CD4-positive, alpha-beta T cell treated with Interleukin-2 at 100 ng/mL for 4 hours (primary cell): ENCODE results near the gene P2RX1.
"Not testable (repeated sequence)": the region's sequence is repeated elsewhere in the genome, so short reads cannot be mapped to it uniquely, and the experiment has no call there.

Experiments used
- DNase-seq: peaks from one replicate; pipeline ENCODE4 v3.0.0-alpha.2; 2020; ENCODE audit warnings: low spot score

P2RX1 gene

DNA sequence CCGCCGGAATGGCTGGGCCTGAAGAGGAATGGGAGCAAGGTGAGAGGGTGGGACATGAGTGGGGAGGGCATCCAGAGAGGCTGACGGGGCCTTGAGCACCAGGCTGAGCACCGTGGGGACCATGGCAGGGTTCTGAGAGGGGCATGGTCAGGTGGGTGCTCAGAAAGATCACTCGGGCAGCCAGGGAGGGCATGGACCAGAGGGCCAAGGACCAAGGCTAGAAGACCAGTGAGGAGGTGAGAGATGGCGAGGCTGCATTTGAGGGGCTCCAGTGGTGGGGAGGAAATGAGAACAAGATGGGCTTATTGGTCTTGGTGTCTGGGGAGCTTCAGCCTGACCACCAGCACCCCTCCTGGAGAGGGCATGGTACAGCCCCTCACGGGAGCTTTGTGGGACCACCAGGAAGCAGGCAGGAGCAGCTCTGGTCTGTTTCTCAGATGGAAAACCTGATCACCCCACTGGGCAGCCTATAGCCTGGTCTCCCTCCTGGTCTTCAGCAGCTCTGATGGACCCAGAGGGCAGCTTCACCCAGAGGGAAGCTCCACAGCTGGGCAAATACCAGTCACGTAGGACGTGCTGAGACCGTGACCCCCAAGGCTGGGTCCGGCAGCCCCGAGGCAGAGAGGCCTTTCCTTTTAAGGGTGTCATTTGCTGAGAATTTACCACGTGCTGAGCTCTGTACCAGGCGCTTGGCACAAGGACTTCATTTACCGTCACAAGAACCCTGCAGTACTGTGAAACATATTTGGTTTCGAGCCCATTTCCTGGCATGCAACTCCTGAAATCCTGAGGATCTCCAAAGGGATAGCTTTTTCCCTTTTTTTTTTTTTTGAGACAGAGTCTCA, 58.8 kb downstream of the P2RX1 start:
- no peak for DNase-seq

DNA sequence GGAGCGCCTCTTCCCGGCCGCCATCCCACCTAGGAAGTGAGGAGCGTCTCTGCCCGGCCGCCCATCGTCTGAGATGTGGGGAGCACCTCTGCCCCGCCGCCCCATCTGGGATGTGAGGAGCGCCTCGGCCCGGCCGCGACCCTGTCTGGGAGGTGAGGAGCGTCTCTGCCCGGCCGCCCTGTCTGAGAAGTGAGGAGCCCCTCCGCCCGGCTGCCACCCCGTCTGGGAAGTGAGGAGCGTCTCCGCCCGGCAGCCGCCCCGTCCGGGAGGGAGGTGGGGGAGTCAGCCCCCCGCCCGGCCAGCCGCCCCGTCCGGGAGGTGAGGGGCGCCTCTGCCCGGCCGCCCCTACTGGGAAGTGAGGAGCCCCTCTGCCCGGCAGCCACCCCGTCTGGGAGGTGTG, 62.1 kb downstream of the P2RX1 start:
- DNase-seq = not testable (repeated sequence)

DNA sequence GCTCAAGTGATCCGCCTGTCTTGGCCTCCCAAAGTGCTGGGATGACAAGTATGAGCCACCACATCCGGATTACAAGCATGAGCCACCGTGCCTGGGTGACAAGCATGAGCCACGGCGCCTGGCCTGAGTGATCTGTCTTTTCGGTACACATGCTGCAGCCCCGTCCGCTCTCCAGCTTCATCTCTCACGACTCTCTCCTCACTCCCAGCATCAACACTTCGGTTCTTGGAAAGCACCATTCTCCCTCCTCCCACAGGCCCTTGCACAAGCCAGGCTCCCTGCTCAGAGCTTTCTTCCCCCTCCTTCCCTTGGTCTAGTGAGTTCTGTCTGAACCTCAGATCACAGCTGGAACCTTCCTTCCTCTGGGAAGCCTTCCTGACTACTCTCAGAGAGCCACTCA, 63.7 kb downstream of the P2RX1 start:
- DNase-seq = no peak

DNA sequence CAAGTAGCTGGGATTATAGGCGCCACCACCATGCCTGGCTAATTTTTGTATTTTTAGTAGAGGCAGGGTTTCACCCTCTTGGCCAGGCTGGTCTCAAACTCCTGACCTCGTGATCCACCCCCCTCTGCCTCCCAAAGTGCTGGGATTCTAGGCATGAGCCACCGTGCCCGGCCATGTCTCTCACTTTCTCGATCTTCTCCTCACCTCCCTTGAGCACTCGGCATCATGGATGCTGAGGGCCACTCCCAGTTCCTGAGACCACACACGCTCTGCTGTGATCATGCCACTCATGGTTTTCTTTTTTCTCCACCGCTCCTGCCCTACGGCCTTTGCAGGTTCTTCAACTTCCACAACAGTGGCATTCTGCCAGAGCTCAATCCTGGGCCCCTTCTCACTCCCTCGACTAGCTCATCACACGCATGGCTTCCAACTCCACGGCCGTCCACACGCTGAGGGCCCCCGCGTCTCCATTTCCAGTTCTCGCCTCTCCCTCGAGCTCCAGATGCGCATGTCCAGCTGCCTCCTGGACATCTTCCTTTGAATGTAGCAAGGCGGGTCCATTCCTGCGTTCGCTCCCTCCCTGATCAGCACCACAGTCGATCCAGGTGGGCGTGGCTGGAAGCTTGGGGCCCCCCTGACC, 64.7 kb downstream of the P2RX1 start:
- no peak for DNase-seq

DNA sequence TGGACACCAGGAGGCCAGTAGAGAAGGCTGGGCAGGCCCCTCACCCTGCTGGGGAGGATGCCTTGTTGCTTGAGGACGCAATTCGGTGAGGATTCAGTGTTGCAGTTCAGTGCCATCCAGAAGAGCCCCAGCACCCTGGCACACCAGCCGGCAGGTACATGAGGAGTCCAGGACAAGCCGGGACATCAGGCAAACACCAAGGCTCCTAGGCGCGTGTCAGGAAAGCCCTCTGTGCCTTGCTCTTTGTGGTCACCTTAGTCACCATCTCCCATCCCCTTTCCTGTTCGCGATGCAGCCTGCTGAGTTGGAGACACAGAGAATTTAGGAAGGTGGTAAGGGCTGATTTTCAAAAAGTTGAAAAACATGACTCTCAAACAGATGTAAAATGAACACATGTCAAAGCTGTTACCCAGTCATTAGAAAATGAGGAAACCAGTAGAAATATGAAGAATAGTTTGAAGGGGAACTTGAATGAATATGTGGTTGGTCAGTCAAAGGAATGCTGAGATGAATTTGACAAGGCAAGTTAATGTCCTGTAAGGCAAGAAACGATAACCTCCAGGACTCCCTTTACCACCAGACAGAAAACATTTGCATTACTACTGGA, 67.9 kb downstream of the P2RX1 start:
- no peak for DNase-seq

DNA sequence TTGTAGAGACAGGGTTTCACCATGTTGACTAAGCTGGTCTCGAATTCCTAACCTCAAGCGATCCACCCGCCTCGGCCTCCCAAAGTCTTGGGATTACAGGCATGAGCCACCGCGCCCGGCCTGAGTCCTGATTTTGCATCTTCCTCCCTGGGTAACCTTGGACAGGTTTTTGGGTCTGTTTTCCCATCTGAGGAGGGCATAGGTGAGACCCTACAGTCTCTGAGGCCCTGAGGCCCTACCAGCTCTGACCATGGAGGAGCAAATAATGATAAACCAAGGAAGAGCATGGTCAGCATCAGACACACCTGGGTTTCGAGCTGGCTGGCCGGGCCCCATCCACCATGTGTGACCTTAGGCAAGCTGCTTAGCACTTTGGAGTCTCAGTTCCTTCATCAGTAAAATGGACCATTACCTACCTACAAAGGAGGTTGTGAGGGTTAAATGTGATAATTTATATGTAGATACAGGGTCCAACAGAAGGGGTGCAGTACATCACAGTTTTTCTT, 69.0 kb downstream of the P2RX1 start:
- no peak for DNase-seq
